Neural progenitor cell (in vitro differentiated cells): Measurements from ENCODE around the gene TMEM33.

ENCODE experiments used
- CTCF ChIP-seq: fragments of 200-600 bp; sonication (generic); IDR thresholded peaks from 2 replicates; pipeline ENCODE4 v1.5.1; 2017; ENCODE audit warnings: antibody characterized with exemption, mild to moderate bottlenecking
- EZH2 ChIP-seq: fragments of 200-600 bp; sonication (generic); IDR thresholded peaks from 2 replicates; pipeline ENCODE4 v1.6.1; 2017; ENCODE audit warnings: antibody characterized with exemption, mild to moderate bottlenecking, moderate library complexity
- EZH2phosphoT487 ChIP-seq: fragments of 200-600 bp; sonication (generic); IDR thresholded peaks from 2 replicates; pipeline ENCODE4 v1.6.1; 2017; ENCODE audit warnings: antibody characterized with exemption

- no peak for TF ChIP-seq CTCF
- TF ChIP-seq EZH2: no peak
- no peak for TF ChIP-seq EZH2phosphoT487
Observed at GRCh38 chr4:41976775-41977516, 41.7 kb downstream of the TMEM33 start.
